Stimulated activated CD8-positive, alpha-beta memory T cell treated with anti-CD3 and anti-CD28 coated beads, Interleukin-4, amount 100 ng/mL, for 24 hours (primary cell): ENCODE measurements around the gene HELZ.

Experiments used
- DNase-seq: peaks from one replicate; pipeline ENCODE4 v3.0.0-alpha.2; 2020; ENCODE audit warnings: low read depth

Gene HELZ

GRCh38 chr17:67078292-67078691 is 166.7 kb downstream of the HELZ start:
- no peak for DNase-seq

- no peak for DNase-seq
Observed at GRCh38 chr17:67076290-67076689, 168.7 kb downstream of the HELZ start.

- no peak for DNase-seq
Observed at GRCh38 chr17:67074781-67075180, 170.2 kb downstream of the HELZ start.

GRCh38 chr17:67072885-67073284 is 172.1 kb downstream of the HELZ start:
- no peak for DNase-seq

GRCh38 chr17:67071595-67071994 is 173.4 kb downstream of the HELZ start:
- DNase-seq: no peak

- no peak for DNase-seq
Observed at GRCh38 chr17:67069603-67070136, 175.3 kb downstream of the HELZ start.

- DNase-seq: no peak
Observed at GRCh38 chr17:67068999-67069398, 176.0 kb downstream of the HELZ start.

- no peak for DNase-seq
Observed at GRCh38 chr17:67067571-67068482, 177.2 kb downstream of the HELZ start.

- no peak for DNase-seq
Observed at GRCh38 chr17:67066717-67067116, 178.3 kb downstream of the HELZ start.

GRCh38 chr17:67063141-67063540 is 181.9 kb downstream of the HELZ start:
- DNase-seq: no peak

- DNase-seq: no peak
Observed at GRCh38 chr17:67059372-67059771, 185.6 kb downstream of the HELZ start.

GRCh38 chr17:67058036-67058435 is 187.0 kb downstream of the HELZ start:
- no peak for DNase-seq

GRCh38 chr17:67056746-67057490 is 188.1 kb downstream of the HELZ start:
- DNase-seq: no peak

- DNase-seq: no peak
Observed at GRCh38 chr17:67055811-67056745, 188.9 kb downstream of the HELZ start.

GRCh38 chr17:67055041-67055443 is 190.0 kb downstream of the HELZ start:
- DNase-seq: no peak

- no peak for DNase-seq
Observed at GRCh38 chr17:67054608-67055007, 190.4 kb downstream of the HELZ start.

- no peak for DNase-seq
Observed at GRCh38 chr17:67054011-67054591, 190.9 kb downstream of the HELZ start.

- no peak for DNase-seq
Observed at GRCh38 chr17:67053438-67054000, 191.5 kb downstream of the HELZ start.

GRCh38 chr17:67052720-67053437 is 192.1 kb downstream of the HELZ start:
- DNase-seq: no peak

GRCh38 chr17:67051837-67052236 is 193.2 kb downstream of the HELZ start:
- DNase-seq: no peak
